Sigmoid colon (tissue), 4 donors: ENCODE data around the gene PCDHGA6.

Experiments used
- CTCF ChIP-seq, 4 experiments: fragments of 450-650 bp in 3 of 4; fragments of 200-600 bp in 1 of 4; IDR thresholded peaks; one replicate each; pipeline ENCODE4 v1.5.1; 2016 to 2019; ENCODE audit warnings: antibody characterized with exemption in 4 of 4, mild to moderate bottlenecking in 3 of 4, moderate library complexity in 2 of 4
- POLR2A ChIP-seq, 2 donors: fragments of 450-650 bp; IDR thresholded peaks; one replicate each; pipeline ENCODE4 v1.6.1; 2016; ENCODE audit warnings: antibody characterized with exemption in 2 of 2, mild to moderate bottlenecking in 2 of 2, moderate library complexity in 2 of 2
- POLR2AphosphoS5 ChIP-seq, 4 donors: sonication (generic); formaldehyde crosslinking; IDR thresholded peaks; one replicate each; pipeline ENCODE4 v1.6.1; 2017; ENCODE audit warnings: antibody characterized with exemption in 4 of 4

- TF ChIP-seq POLR2A (IDR thresholded peaks at IDR 0.05), result no peak
- no peak for TF ChIP-seq POLR2AphosphoS5 (IDR thresholded peaks at IDR 0.05)
- TF ChIP-seq CTCF (IDR thresholded peaks at IDR 0.05), result no peak
Measured at GRCh38 chr5:141411575-141411974, 37.9 kb downstream of the PCDHGA6 start.
